H1 (cell line): ENCODE results near the gene NELL1. TPM values are rescaled to one million over a fixed set of nuclear protein-coding genes. Genes with fewer than 3 reads are reported as not detected.

ENCODE experiments used
- MAFK ChIP-seq: IDR thresholded peaks from 2 replicates; pipeline ENCODE4 v1.6.1; 2012; ENCODE audit warnings: low read depth, mild to moderate bottlenecking, improper control_type of control experiment, low read length
- SP1 ChIP-seq: IDR thresholded peaks from 2 replicates; pipeline ENCODE4 v1.6.1; 2011; ENCODE audit warnings: low read depth, low read length
- TCF12 ChIP-seq: IDR thresholded peaks from 2 replicates; pipeline ENCODE4 v1.6.1; 2011; ENCODE audit warnings: low read depth, mild to moderate bottlenecking, low read length
- polyA plus RNA-seq, 7 experiments: library from polyadenylated mRNA; depleted of rRNA in 3 of 7; stranded (reverse) in 5 of 7; unstranded in 2 of 7; fragments of >200 nt in 5 of 7; fragments of 200-250 nt in 2 of 7; gene quantifications; 1 replicate in 5 of 7; 2 replicates in 1 of 7; 4 replicates in 1 of 7; pipeline versions ENCODE4 v1.2.1 to v1.2.3, GENCODE V29; 2011 to 2013; ENCODE audit warnings: missing spikeins in 2 of 7, mixed read lengths in 2 of 7
- small RNA-seq: library from polyadenylated mRNA; stranded (forward); fragments of <200 nt; extraction: miRNeasy Mini kit (QIAGEN cat#:217004); gene quantifications from one replicate; pipeline ENCODE3, GENCODE V24; 2013; ENCODE audit not compliant: insufficient read depth
- total RNA-seq: library from RNA; stranded (reverse); fragmentation: NEBNext Ultra II Directional; extraction: Animal tissue kit (Norgen Biotek cat#: 25700); gene quantifications from 2 replicates; pipeline ENCODE4 v1.2.1, GENCODE V29; 2021
- TF ChIP-seq, protein P1 (sequence below): IDR thresholded peaks from 2 replicates; pipeline ENCODE4 v1.6.1; 2012; ENCODE audit warnings: inconsistent platforms

NELL1 gene
- total and polyA plus RNA-seq, 2 of the 8 experiments (the other 6 are each of a cell fraction or from before 2014, with no cell fraction given), result 0.21 TPM; not detected in 1

DNA sequence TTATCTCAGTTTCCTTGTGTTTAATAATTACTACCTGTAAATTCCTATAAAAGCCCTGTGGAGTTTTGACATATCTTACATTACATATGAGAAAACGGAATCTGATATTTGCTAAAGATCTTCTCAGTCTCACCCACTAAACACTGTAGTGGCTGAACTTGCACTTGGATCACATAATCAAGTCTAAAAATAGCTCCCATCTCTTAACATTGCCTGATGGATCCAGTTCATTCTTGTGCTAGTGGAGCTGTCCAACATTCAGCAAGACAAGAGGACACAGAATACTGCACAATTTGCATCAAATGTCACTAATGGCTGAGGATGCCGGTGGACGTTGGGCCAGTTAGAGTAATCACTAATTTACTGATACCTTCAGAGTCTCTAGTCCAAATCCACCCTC is 953.6 kb downstream of the NELL1 start (continued):
- TF ChIP-seq, protein P1, sequence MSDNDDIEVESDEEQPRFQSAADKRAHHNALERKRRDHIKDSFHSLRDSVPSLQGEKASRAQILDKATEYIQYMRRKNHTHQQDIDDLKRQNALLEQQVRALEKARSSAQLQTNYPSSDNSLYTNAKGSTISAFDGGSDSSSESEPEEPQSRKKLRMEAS, result no peak
- TF ChIP-seq SP1 (no peak), MAFK (no peak), TCF12 (no peak)

Small RNAs within 50 kb of the gene (small RNA-seq; reads per million reads assigned to genes)
- gene RNA5SP336, result 54.9 reads per million, percentile 96 among the genes with 10 or more reads in this experiment
- not detected for gene RNA5SP337

Other genes with a start within 250 kb of the NELL1 start
- not detected in 2 replicates for gene SLC6A5, start 70.0 kb upstream of the NELL1 start, total RNA-seq
- gene SLC6A5, start 70.0 kb upstream of the NELL1 start, polyA plus RNA-seq (2011; rRNA removed), result not detected in 2 replicates